Stimulated activated CD4-positive, alpha-beta T cell treated with anti-CD3 and anti-CD28 coated beads, Interleukin-4, amount 100 ng/mL, for 48 hours (primary cell): ENCODE data around the gene GOLGA6L7.
"Not testable (repeated sequence)": the region's sequence is repeated elsewhere in the genome, so short reads cannot be mapped to it uniquely, and the experiment has no call there.

Source experiments
- DNase-seq, 2 donors: peaks; one replicate each; pipeline ENCODE4 v3.0.0-alpha.2; 2020; ENCODE audit warnings: low read depth in 2 of 2

The GOLGA6L7 gene

DNA sequence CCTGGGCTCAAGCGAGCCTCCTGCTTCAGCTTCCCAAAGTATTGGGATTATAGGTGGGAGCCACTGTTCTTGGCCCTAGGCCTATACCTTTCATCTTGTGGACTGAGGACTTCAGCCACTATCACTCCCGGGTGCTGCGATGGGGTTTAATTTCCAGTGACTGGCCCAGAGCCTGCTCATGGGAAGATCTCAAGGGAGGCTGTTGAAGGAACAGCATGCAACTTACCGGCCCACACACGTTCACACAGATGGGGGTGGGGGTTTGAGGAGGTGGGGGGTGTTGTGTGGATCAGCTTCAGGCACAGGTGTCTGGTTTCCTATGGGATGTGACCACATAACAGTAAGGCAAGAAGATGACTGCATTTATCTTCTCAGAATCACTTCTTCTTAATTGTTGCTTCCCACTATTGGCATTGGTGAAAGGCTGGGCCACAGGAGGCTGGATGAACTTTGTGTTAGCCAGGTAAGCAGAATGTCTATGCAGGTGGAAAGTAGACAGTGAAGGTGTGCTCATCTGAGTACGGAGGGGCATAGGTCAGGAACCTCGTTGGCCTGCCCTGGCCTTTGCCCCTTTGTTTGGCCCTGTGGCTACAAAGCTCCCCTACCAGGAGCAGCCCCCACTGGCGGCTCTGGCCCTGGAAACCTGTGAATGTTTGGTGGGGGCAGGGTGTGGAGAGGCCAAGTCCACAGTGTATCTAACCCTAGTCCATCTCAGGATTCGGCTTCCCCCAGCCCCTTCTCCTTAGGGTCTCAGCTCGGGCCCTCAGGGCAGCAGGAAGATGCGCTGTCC lies 35.9 kb upstream of the GOLGA6L7 start:
- no peak for DNase-seq

- no peak for DNase-seq
Measured at GRCh38 chr15:28881600-28881999, 33.2 kb upstream of the GOLGA6L7 start.

GRCh38 chr15:28881170-28881569 lies 32.7 kb upstream of the GOLGA6L7 start:
- no peak for DNase-seq

DNA sequence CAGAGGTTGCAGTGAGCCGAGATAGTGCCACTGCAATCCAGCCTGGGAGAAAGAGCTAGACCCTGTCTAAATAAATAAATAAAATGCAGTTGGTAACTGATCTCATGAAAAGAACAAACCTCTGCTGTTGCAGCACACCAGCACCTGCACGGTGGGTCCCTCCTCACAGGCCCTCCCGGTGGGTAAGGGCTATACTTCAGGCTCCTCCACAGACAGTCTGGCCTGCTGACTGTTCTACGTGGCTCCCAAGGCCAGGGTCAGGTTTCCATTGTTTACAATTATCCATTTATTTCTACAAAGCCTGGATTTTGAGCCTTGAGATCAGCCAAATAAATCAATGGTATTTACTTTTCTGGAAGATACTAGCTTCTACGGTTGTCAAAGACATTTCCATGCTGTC lies 32.2 kb upstream of the GOLGA6L7 start:
- DNase-seq = no peak

DNA sequence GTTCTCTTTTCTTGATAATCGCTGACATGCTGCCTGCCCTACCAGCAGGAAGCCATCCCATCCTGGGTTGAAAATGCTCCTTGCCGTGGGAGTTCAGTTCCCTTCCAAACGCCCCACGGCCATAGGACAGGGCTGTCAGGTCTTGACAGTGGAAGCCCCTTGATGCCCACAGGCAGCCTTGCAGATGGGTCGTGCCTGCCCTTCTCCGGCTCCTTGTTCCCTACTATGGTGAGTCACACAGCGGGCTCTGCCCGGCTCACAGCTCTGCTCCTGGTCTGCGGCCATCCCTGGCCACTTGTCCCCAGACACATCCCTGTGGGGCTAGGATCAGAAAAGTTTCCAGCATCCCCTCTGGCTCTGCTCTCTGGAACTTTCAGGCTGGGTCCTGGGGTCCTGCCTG lies 31.1 kb upstream of the GOLGA6L7 start:
- no peak for DNase-seq

- DNase-seq = no peak
Measured at GRCh38 chr15:28878209-28878608, 29.8 kb upstream of the GOLGA6L7 start.

DNA sequence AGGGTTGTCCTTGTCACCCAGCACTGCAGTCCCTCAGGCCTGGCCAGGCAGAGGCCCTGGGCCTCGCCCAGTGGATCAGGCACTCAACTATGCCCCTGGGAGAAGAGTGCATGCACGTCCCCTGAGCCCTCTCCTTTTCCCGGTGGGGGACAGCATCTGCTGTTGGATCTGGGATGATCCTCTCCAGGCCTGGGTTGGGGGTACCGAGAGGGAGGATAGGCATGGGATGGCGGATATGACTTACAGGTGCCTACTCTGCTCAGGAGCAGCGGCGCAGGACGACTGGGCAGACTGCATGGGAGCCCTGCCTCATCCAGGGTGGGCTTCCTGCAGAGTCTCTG lies 28.4 kb upstream of the GOLGA6L7 start:
- DNase-seq = no peak

- no peak for DNase-seq
Measured at GRCh38 chr15:28876131-28876844, 27.8 kb upstream of the GOLGA6L7 start.

DNA sequence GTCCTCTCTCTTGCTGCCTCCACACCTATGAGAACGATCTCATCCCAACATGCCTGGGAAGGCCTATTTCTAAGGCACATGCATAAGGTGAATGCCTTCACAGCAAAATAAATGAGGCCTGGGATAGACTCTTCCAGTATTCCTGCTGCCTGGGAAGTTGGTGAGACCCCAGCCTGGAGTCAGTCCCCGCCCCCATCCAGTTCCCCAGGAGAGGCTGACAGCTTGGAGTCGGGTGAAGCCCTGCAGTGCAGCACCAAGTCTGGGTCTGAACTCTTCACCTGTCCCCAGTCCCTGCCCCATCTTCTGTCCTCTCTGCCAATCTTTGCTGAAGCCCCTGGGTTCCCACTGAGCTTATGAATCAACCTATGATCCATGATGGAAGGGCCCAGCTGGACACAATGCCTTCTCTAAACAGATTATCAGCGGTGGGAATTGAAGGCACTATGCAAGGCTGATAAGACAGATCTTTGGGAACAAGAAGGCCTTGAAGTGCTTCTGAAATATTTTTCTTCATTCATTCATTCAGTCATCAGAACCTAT lies 27.1 kb upstream of the GOLGA6L7 start:
- no peak for DNase-seq

GRCh38 chr15:28873585-28874190 lies 25.2 kb upstream of the GOLGA6L7 start:
- no peak for DNase-seq

DNA sequence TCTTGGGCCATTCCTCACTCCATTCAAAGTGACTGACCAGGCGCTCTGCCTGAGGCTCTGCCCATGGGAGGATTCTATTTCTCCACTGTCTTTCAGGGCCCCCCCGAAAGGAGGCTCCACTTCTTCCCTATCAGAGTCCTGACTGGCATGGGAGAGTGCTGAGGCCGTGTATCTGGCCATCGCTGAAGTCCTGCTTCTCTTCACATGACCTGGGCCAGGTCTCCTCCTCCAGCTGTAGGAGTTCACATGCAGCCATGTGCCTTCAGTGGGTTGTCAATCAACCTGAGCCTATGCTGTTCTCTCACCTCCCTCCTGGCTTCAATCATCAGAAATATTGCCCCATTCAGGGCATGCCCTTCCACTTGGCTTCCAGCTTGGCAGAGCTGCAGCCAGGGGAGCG lies 24.6 kb upstream of the GOLGA6L7 start:
- no peak for DNase-seq

DNA sequence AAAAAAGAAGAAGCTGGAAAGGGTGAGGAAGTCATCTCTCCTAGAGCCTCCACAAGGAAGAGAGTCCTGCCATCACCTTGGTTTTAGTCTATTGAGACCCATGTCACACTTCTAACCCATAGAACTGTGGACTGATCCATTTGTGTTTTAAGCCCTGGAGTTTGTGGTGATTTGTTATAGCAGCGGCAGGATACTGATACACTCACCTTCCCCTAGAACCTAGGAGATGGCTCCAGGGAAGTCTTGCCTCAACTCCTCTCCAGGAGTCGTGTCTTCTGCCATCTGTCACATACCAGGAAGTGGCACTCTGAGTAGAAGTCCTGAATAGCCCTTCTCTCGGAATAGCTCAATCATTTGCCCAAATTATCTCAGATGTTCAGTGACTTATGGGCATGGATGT lies 22.7 kb upstream of the GOLGA6L7 start:
- DNase-seq = no peak

DNA sequence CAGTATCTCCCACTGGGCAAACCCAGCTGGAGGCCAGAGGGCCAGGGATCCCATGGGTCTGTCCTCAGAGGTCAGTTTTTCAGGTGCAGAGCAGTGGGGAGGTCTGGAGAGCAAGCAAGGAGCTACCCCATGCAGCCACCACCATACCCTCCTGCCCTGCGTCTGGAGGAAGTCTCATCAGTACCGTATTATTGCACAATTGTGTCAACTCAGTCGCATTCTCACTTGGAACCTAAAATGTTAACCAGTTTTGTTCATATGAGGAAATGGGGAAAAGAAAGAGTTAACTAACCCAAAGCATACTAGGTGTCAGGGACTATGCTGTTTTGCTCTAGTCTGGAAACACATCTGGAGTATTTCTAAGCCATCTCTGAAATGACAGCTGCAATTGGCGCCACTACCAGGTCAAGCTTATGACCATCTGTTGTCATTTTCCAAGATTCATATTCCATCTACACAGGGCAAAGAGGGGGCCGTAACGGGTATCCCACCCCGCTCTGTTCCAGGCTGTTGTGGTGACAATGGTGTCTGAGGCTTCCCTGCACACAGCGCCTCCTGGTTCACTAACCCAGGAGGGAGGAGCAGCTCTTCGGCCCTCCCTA lies 20.4 kb upstream of the GOLGA6L7 start:
- DNase-seq = no peak

DNA sequence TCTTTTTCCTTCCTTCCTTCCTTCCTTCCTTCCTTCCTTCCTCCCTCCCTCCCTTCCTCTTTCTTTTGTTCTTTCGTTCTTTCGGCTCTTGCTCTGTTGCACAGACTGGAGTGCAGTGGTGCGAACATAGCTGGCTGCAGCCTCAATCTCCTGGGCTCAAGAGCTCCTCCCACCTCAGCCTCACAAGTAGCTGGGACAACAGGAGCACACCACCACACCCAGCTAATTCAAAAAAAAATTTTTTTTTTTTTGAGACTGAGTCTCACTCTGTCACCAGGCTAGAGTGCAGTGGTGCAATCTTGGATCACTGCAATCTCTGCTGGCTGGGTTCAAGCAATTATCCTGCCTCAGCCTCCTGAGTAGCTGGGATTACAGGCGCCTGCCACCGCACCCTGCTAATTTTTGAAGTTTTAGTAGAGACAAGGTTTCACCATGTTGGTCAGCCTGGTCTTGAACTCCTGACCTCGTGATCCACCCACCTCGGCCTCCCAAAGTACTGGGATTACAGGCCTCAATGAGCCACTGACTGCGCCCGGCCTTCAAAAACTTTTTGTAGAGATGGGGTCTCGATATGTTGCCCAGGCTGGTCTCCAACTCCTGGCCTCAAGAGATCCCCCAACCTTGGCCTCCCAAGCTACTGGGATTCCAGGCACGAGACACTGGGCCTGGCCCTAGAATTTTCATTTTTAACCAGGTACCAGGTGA lies 13.3 kb upstream of the GOLGA6L7 start:
- DNase-seq = not testable (repeated sequence)

DNA sequence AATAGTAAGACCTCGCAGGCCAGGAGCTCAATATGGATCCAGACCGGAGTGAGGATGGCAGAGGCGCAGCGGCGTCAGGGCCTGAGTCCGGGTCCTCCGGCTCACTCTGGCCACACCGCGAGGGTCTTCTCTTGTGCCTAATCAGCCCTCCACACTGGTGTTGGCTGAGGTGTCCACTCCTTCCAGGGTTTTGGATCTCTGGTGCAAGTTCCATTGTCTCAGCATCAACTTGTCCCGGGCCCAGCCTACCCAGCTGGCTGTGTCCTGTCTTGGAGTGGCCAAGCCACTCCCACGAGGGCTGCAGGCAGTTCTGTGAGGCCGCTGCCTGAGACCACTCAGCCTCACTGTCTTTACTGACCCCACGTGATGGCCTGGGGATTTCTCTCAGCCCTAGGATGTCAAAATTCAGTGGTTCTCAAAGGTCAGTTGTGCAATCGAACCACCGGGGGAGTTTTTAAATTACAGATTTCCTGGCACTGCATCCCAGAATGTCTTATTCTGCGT lies 12.6 kb upstream of the GOLGA6L7 start:
- DNase-seq = no peak

- DNase-seq = not testable (repeated sequence)
Measured at GRCh38 chr15:28854578-28854977, 6.1 kb upstream of the GOLGA6L7 start.

GRCh38 chr15:28853654-28854053 lies 5.2 kb upstream of the GOLGA6L7 start:
- DNase-seq = not testable (repeated sequence)

- not testable (repeated sequence) for DNase-seq
Measured at GRCh38 chr15:28849766-28850165, 1.3 kb upstream of the GOLGA6L7 start.

DNA sequence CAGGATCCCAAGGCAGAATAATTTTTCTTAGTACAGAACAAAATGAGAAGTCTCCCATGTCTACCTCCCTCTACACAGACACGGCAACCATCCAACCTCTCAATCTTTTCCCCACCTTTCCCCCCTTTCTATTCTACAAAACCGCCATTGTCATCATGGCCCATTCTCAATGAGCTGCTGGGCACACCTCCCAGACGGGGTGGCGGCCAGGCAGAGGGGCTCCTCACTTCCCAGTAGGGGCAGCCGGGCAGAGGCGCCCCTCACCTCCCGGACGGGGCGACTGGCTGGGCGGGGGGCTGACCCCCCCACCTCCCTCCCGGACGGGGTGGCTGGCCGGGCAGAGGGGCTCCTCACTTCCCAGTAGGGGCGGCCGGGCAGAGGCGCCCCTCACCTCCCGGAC lies 827 bp upstream of the GOLGA6L7 start:
- DNase-seq = not testable (repeated sequence)

- not testable (repeated sequence) for DNase-seq
Measured at GRCh38 chr15:28847959-28848358, 485 bp downstream of the GOLGA6L7 start.

DNA sequence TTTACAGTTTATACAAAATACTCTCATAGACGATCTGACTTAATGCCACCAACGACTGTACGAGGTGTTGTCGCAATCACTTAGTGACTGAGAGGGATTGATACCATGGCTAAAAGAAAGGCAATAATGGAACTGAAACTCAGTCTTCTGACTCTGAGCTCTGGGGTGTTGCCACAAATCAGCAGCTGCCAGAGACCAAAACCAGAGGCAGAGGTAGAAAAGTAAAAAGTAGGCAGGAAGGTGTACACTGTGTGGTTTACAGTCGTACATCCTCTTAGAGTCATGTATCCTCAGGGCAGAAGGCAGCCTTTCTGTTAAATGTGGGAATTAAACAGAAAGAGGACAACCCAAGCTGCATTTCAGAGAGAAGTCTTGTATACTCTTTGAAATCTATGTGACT lies 1.2 kb downstream of the GOLGA6L7 start:
- DNase-seq = not testable (repeated sequence)
